Measurements from ENCODE around the gene TNFRSF18. TPM values are rescaled to one million over a fixed set of nuclear protein-coding genes. Genes with fewer than 3 reads are reported as not detected.

Gene TNFRSF18
- polyA plus RNA-seq, 1 donor (not counting 4 experiments of a cell fraction or from before 2014, with no cell fraction given) = 0.21 TPM

DNA sequence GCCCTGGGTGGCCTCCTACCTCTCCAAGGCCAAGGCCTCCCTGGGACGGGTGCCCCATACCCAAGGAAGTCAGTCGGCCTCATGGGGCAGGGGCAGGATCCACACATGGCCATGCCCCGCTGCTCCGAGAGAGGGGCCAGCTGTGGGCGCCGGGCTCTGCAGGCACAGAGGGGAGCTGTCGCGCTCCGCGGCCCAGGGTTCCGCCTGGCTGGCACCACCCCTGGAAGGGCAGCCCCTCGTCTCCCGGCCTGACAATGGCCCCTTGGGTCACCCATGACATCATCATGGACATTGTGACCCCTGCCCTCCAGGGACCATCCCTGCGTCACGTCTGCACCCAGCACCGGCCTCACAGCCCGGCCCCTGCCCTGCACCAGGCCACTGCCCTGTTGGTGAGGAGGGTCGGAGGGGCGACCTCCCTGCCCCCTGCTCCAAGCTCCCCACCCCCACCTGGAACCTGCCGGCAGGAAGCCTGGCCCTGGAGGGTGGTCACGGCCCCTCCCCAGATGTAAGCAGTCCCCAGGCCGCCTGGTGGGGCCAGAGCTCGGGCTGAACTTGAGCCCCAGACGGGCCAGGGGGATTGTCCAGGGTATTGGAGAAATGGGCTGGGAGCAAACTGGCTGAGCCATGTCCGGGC lies 26.9 kb downstream of the TNFRSF18 start:
- TF ChIP-seq, protein P1, sequence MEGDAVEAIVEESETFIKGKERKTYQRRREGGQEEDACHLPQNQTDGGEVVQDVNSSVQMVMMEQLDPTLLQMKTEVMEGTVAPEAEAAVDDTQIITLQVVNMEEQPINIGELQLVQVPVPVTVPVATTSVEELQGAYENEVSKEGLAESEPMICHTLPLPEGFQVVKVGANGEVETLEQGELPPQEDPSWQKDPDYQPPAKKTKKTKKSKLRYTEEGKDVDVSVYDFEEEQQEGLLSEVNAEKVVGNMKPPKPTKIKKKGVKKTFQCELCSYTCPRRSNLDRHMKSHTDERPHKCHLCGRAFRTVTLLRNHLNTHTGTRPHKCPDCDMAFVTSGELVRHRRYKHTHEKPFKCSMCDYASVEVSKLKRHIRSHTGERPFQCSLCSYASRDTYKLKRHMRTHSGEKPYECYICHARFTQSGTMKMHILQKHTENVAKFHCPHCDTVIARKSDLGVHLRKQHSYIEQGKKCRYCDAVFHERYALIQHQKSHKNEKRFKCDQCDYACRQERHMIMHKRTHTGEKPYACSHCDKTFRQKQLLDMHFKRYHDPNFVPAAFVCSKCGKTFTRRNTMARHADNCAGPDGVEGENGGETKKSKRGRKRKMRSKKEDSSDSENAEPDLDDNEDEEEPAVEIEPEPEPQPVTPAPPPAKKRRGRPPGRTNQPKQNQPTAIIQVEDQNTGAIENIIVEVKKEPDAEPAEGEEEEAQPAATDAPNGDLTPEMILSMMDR (optimal IDR thresholded peaks at IDR 0.05 in 1 of 3, IDR thresholded peaks at IDR 0.05 in 1 of 3, conservative IDR thresholded peaks at IDR 0.05 in 1 of 3; ENCODE audit: extremely low read depth in 1 of 3, insufficient read depth in 2 of 3, low read length in 3 of 3) = no peak
- no peak for TF ChIP-seq EZH2 (IDR thresholded peaks at IDR 0.05; ENCODE audit: low read length)
- Histone ChIP-seq H3K4me1 (ENCODE audit: control insufficient read depth, extremely low read depth, insufficient read depth, low read length) (no peaks in the 10 kb centered on the region), H2AFZ (ENCODE audit: control insufficient read depth, low read length) (no peak overlapping the region), H3K9ac (ENCODE audit: control insufficient read depth, extremely low read depth, insufficient read depth, low read length) (no peak overlapping the region), H3K4me3 (ENCODE audit: control insufficient read depth in 2 of 3, extremely low read depth in 1 of 3, insufficient read depth in 2 of 3, low read depth in 1 of 3, low read length in 3 of 3) (no peak overlapping the region), H3K4me2 (ENCODE audit: control insufficient read depth, extremely low read depth, insufficient read depth, low read depth, low read length) (no peak overlapping the region), H3K9me3 (ENCODE audit: control insufficient read depth, low read depth, low read length) (no peaks in the 10 kb centered on the region), H3K79me2 (ENCODE audit: control insufficient read depth, insufficient read depth, low read length) (no peaks in the 10 kb centered on the region), H4K20me1 (ENCODE audit: control insufficient read depth, extremely low read depth, insufficient read depth, low read length) (no peaks in the 10 kb centered on the region), H3K36me3 (ENCODE audit: control insufficient read depth in 2 of 2, extremely low read depth in 1 of 2, insufficient read depth in 2 of 2, low read length in 2 of 2) (no peaks in the 10 kb centered on the region), H3K27me3 (ENCODE audit: control insufficient read depth, extremely low read depth, insufficient read depth, low read length) (no peaks in the 10 kb centered on the region), H3K9me1 (ENCODE audit: control insufficient read depth, extremely low read depth, insufficient read depth, low read length) (no peaks in the 10 kb centered on the region), H3K27ac (ENCODE audit: control insufficient read depth, insufficient read depth, low read length) (no peak overlapping the region)
- FAIRE-seq (no peak), DNase-seq (ENCODE audit: low read depth, low spot score) (no peak)
- dilution Hi-C loops (cut with MboI; ENCODE audit: extremely low pct_ligation_motif_present, low sequenced_read_pairs) = no loop called here

DNA sequence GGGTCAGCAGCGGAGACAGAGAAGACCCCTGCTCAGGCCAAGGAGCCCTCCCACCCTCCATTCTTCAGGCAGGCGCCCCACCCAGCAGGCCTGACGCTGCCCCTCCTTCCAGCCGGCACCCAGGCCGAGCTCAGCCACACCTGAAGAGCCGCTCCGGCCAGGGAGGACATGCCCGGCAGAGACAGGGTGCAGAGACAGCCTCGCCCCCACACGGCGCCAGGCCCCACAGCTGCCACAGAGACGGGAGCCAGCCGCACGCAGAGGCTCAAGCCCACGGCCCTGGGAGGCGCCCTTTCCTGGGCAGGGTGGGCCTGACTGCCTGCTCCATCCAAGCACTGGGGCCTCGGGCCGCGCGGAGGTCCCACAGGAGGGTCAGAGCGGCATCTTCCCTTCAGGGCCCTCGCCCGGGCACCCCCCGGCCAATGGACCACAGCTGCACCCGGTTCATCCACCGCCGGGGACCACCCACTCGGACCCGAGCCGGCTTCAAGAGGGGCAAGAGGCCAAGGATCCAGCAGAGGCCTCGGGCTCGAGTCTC lies 27.5 kb downstream of the TNFRSF18 start:
- no peaks in the 10 kb centered on the region for H3K36me3 ChIP-seq (ENCODE audit: control insufficient read depth in 2 of 2, extremely low read depth in 1 of 2, insufficient read depth in 2 of 2, low read length in 2 of 2)
- no peak overlapping the region for H2AFZ ChIP-seq (ENCODE audit: control insufficient read depth, low read length)
- no peaks in the 10 kb centered on the region for H3K79me2 ChIP-seq (ENCODE audit: control insufficient read depth, insufficient read depth, low read length)
- no peak overlapping the region for H3K27ac ChIP-seq (ENCODE audit: control insufficient read depth, insufficient read depth, low read length)
- H3K4me1 ChIP-seq (ENCODE audit: control insufficient read depth, extremely low read depth, insufficient read depth, low read length) = no peaks in the 10 kb centered on the region
- FAIRE-seq (no peak), DNase-seq (ENCODE audit: low read depth, low spot score) (no peak)
- H3K9me3 ChIP-seq (ENCODE audit: control insufficient read depth, low read depth, low read length) = no peaks in the 10 kb centered on the region
- no peak overlapping the region for H3K9ac ChIP-seq (ENCODE audit: control insufficient read depth, extremely low read depth, insufficient read depth, low read length)
- dilution Hi-C loops (cut with MboI; ENCODE audit: extremely low pct_ligation_motif_present, low sequenced_read_pairs) = no loop called here
- TF ChIP-seq, protein P1 (optimal IDR thresholded peaks at IDR 0.05 in 1 of 3, IDR thresholded peaks at IDR 0.05 in 1 of 3, conservative IDR thresholded peaks at IDR 0.05 in 1 of 3; ENCODE audit: extremely low read depth in 1 of 3, insufficient read depth in 2 of 3, low read length in 3 of 3) = no peak
- TF ChIP-seq EZH2 (IDR thresholded peaks at IDR 0.05; ENCODE audit: low read length) = no peak
- no peaks in the 10 kb centered on the region for H3K27me3 ChIP-seq (ENCODE audit: control insufficient read depth, extremely low read depth, insufficient read depth, low read length)
- H4K20me1 ChIP-seq (ENCODE audit: control insufficient read depth, extremely low read depth, insufficient read depth, low read length) = no peaks in the 10 kb centered on the region
- H3K4me3 ChIP-seq (ENCODE audit: control insufficient read depth in 2 of 3, extremely low read depth in 1 of 3, insufficient read depth in 2 of 3, low read depth in 1 of 3, low read length in 3 of 3) = no peak overlapping the region
- H3K9me1 ChIP-seq (ENCODE audit: control insufficient read depth, extremely low read depth, insufficient read depth, low read length) = no peaks in the 10 kb centered on the region
- H3K4me2 ChIP-seq (ENCODE audit: control insufficient read depth, extremely low read depth, insufficient read depth, low read depth, low read length) = no peak overlapping the region

Data from keratinocyte (primary cell).